GM23248 (cell line): ENCODE data around the gene SLC36A4. TPM values are rescaled to one million over a fixed set of nuclear protein-coding genes. Genes with fewer than 3 reads are reported as not detected.
"Not testable (repeated sequence)": the region's sequence is repeated elsewhere in the genome, so short reads cannot be mapped to it uniquely, and the experiment has no call there.

Experiments used
- DNase-seq: peaks from one replicate; pipeline ENCODE4 v3.0.0-alpha.2; 2015
- H2AFZ ChIP-seq: fragments of 200-600 bp; sonication (generic); 2 replicates; pipeline ENCODE4 v1.6.1; 2016; ENCODE audit warnings: antibody characterized with exemption
- H3F3A ChIP-seq: fragments of 200-600 bp; sonication (generic); 2 replicates; pipeline ENCODE4 v1.6.1; 2016; ENCODE audit warnings: mild to moderate bottlenecking, antibody characterized with exemption, mixed run types; ENCODE audit not compliant: insufficient read depth
- H3K27ac ChIP-seq: fragments of 200-600 bp; sonication (generic); 2 replicates; pipeline ENCODE4 v1.5.1; 2016; ENCODE audit warnings: mild to moderate bottlenecking
- H3K27me3 ChIP-seq: fragments of 200-600 bp; sonication (generic); replicated peaks from 2 replicates; pipeline ENCODE4 v1.6.1; 2016; ENCODE audit warnings: mild to moderate bottlenecking; ENCODE audit not compliant: insufficient read depth
- H3K36me3 ChIP-seq: fragments of 200-600 bp; sonication (generic); 2 replicates; pipeline ENCODE4 v1.6.1; 2016; ENCODE audit warnings: low read depth, mild to moderate bottlenecking
- H3K4me1 ChIP-seq: fragments of 200-600 bp; sonication (generic); 2 replicates; pipeline ENCODE4 v1.6.1; 2016; ENCODE audit warnings: mild to moderate bottlenecking; ENCODE audit not compliant: insufficient read depth
- H3K4me2 ChIP-seq: fragments of 200-600 bp; sonication (generic); one replicate; pipeline ENCODE4 v1.6.1; 2016; ENCODE audit warnings: mild to moderate bottlenecking; ENCODE audit not compliant: unreplicated experiment
- H3K4me3 ChIP-seq: fragments of 200-600 bp; sonication (generic); 2 replicates; pipeline ENCODE4 v1.5.1; 2016; ENCODE audit warnings: mild to moderate bottlenecking
- H3K79me2 ChIP-seq: fragments of 200-600 bp; sonication (generic); 2 replicates; pipeline ENCODE4 v1.6.1; 2016; ENCODE audit warnings: mild to moderate bottlenecking; ENCODE audit not compliant: insufficient read depth
- H3K9ac ChIP-seq: fragments of 200-600 bp; sonication (generic); 2 replicates; pipeline ENCODE4 v1.6.1; 2016; ENCODE audit warnings: mild to moderate bottlenecking
- H3K9me2 ChIP-seq: fragments of 200-600 bp; sonication (generic); 2 replicates; pipeline ENCODE4 v1.6.1; 2016; ENCODE audit warnings: mixed run types, mild to moderate bottlenecking, moderate library complexity; ENCODE audit not compliant: insufficient read depth
- H3K9me3 ChIP-seq: fragments of 200-600 bp; sonication (generic); one replicate; pipeline ENCODE4 v1.6.1; 2017; ENCODE audit warnings: low read depth
- H4K20me1 ChIP-seq: fragments of 200-600 bp; sonication (generic); 2 replicates; pipeline ENCODE4 v1.6.0; 2016; ENCODE audit not compliant: insufficient read depth
- EZH2 ChIP-seq: fragments of 200-600 bp; sonication (generic); IDR thresholded peaks from 2 replicates; pipeline ENCODE4 v1.6.1; 2018; ENCODE audit warnings: antibody characterized with exemption, mild to moderate bottlenecking; ENCODE audit not compliant: insufficient read depth, poor library complexity, severe bottlenecking
- EZH2phosphoT487 ChIP-seq: fragments of 200-600 bp; sonication (generic); IDR thresholded peaks from 2 replicates; pipeline ENCODE4 v1.6.1; 2018; ENCODE audit warnings: antibody characterized with exemption, moderate library complexity, mild to moderate bottlenecking, low read depth; ENCODE audit not compliant: insufficient read depth
- WGBS, 2 experiments: methylation state at CpG; one replicate each; pipeline ENCODE4 v1.1.6; 2015 to 2017; ENCODE audit warnings: low lambda C conversion rate in 2 of 2, low coverage in 1 of 2; ENCODE audit errors: missing lambda C conversion rate in 2 of 2; 5-methylcytosine and 5-hydroxymethylcytosine counted together
- in situ Hi-C: fragments of 300-500 bp; cut with MboI; formaldehyde crosslinking; loops from 2 replicates; pipeline ENCODE4 v1.15.0; 2020
- polyA plus RNA-seq: library from polyadenylated mRNA; unstranded; fragments of >200 nt; fragmentation: Nextera tagmentation; extraction: Ambion mirVana; gene quantifications from 2 replicates; pipeline ENCODE4 v1.2.1, GENCODE V29; 2016
- total RNA-seq: library from RNA; depleted of rRNA; stranded (reverse); fragments of >200 nt; shearing (Covaris generic); gene quantifications from 2 replicates; pipeline ENCODE4 v1.2.3, GENCODE V29; 2014

Gene SLC36A4
- total and polyA plus RNA-seq, 2 experiments from 2014 or later: 4.4 to 18.1 TPM

GRCh38 chr11:93117565-93117964 is 80.2 kb downstream of the SLC36A4 start:
- Histone ChIP-seq H3K4me2 (no peak overlapping the region), H2AFZ (no peak overlapping the region), H3K9me2 (no peaks in the 10 kb centered on the region), H3K9ac (no peak overlapping the region), H3K27me3 (peaks cover 20% of the 10 kb centered on the region; the same call in 1 of the 2 replicates), H3K4me1 (no peaks in the 10 kb centered on the region), H4K20me1 (no peaks in the 10 kb centered on the region), H3K36me3 (no peaks in the 10 kb centered on the region), H3K79me2 (no peaks in the 10 kb centered on the region), H3K9me3 (no peaks in the 10 kb centered on the region), H3F3A (no peaks in the 10 kb centered on the region), H3K27ac (no peak overlapping the region), H3K4me3 (no peak overlapping the region)
- in situ Hi-C loops: no loop called here
- DNase-seq: no peak
- TF ChIP-seq EZH2 (no peak), EZH2phosphoT487 (no peak)
- WGBS, 2 experiments: 4 to 7% methylated on average over 6 of the region's 6 CpGs

- Histone ChIP-seq H4K20me1 (no peaks in the 10 kb centered on the region), H3K4me2 (no peak overlapping the region), H3K27me3 (peaks cover 20% of the 10 kb centered on the region; the same call in 1 of the 2 replicates), H3F3A (no peaks in the 10 kb centered on the region), H3K9me2 (no peaks in the 10 kb centered on the region), H3K4me1 (no peaks in the 10 kb centered on the region), H3K9ac (no peak overlapping the region), H2AFZ (no peak overlapping the region), H3K79me2 (no peaks in the 10 kb centered on the region), H3K27ac (no peak overlapping the region), H3K4me3 (no peak overlapping the region), H3K9me3 (no peaks in the 10 kb centered on the region), H3K36me3 (no peaks in the 10 kb centered on the region)
- DNase-seq: no peak
- TF ChIP-seq EZH2: no peak
- no peak for TF ChIP-seq EZH2phosphoT487
- in situ Hi-C loops: no loop called here
- WGBS, 2 experiments: 5 to 9% methylated on average over 6 of the region's 6 CpGs
Observed at GRCh38 chr11:93116641-93117441, 81.0 kb downstream of the SLC36A4 start.

GRCh38 chr11:93114304-93114703 is 83.5 kb downstream of the SLC36A4 start:
- 33 to 36% methylated on average over 4 of the region's 4 CpGs for WGBS, 2 experiments
- no peak for DNase-seq

GRCh38 chr11:93113824-93114223 is 84.0 kb downstream of the SLC36A4 start:
- H3K27ac ChIP-seq: no peak overlapping the region
- H4K20me1 ChIP-seq: no peaks in the 10 kb centered on the region
- DNase-seq: no peak
- no peaks in the 10 kb centered on the region for H3K79me2 ChIP-seq
- H3K4me1 ChIP-seq: no peaks in the 10 kb centered on the region
- H3K36me3 ChIP-seq: no peaks in the 10 kb centered on the region
- no peak overlapping the region for H3K9ac ChIP-seq
- no peaks in the 10 kb centered on the region for H3K9me2 ChIP-seq
- H3K9me3 ChIP-seq: no peaks in the 10 kb centered on the region
- TF ChIP-seq EZH2phosphoT487: no peak
- no peak for TF ChIP-seq EZH2
- peaks cover 18% of the 10 kb centered on the region; the same call in 1 of the 2 replicates for H3K27me3 ChIP-seq
- in situ Hi-C loops: no loop called here
- WGBS, 2 experiments: 33 to 36% methylated on average over 3 of the region's 3 CpGs
- no peak overlapping the region for H3K4me2 ChIP-seq
- no peaks in the 10 kb centered on the region for H3F3A ChIP-seq
- no peak overlapping the region for H3K4me3 ChIP-seq
- no peak overlapping the region for H2AFZ ChIP-seq

More at GRCh38 chr11:93114304-93114703, 83.5 kb downstream of the SLC36A4 start:
- H3F3A ChIP-seq: no peaks in the 10 kb centered on the region
- H3K79me2 ChIP-seq: no peaks in the 10 kb centered on the region
- TF ChIP-seq EZH2 (no peak), EZH2phosphoT487 (no peak)
- no peaks in the 10 kb centered on the region for H3K9me2 ChIP-seq
- H3K36me3 ChIP-seq: no peaks in the 10 kb centered on the region
- no peak overlapping the region for H3K4me2 ChIP-seq
- H3K27ac ChIP-seq: no peak overlapping the region
- H4K20me1 ChIP-seq: no peaks in the 10 kb centered on the region
- no peaks in the 10 kb centered on the region for H3K4me1 ChIP-seq
- in situ Hi-C loops: no loop called here
- H3K9ac ChIP-seq: no peak overlapping the region
- H3K27me3 ChIP-seq: peaks cover 20% of the 10 kb centered on the region; the same call in 1 of the 2 replicates
- H2AFZ ChIP-seq: no peak overlapping the region
- no peaks in the 10 kb centered on the region for H3K9me3 ChIP-seq
- H3K4me3 ChIP-seq: no peak overlapping the region

- H4K20me1 ChIP-seq, H3F3A ChIP-seq, H3K27me3 ChIP-seq, in situ Hi-C loops, H3K4me3 ChIP-seq, H3K79me2 ChIP-seq, H3K9me2 ChIP-seq, H2AFZ ChIP-seq, H3K4me2 ChIP-seq, H3K36me3 ChIP-seq, H3K9me3 ChIP-seq, DNase-seq, H3K9ac ChIP-seq, H3K27ac ChIP-seq, H3K4me1 ChIP-seq: not testable (repeated sequence)
Observed at GRCh38 chr11:93111147-93111546, 86.6 kb downstream of the SLC36A4 start.
